Esophagus squamous epithelium (tissue), 5 donors: Measurements from ENCODE around the gene FADS3. TPM values are rescaled to one million over a fixed set of nuclear protein-coding genes. Genes with fewer than 3 reads are reported as not detected.

Experiments used
- DNase-seq: peaks from one replicate; lab custom pipeline; 2025; lab: John Stamatoyannopoulos, UW
- H3K27ac ChIP-seq, 4 donors: fragments of 200-600 bp; sonication (generic); one replicate each; pipeline ENCODE4 v1.5.1; 2016 to 2019; ENCODE audit warnings: mild to moderate bottlenecking in 1 of 4
- H3K27me3 ChIP-seq, 4 donors: fragments of 200-600 bp; sonication (generic); 1 replicate in 3 of 4; 2 replicates in 1 of 4; pipeline versions ENCODE4 v1.5.1 to v1.6.0; 2017 to 2021; ENCODE audit warnings: antibody characterized with exemption in 1 of 4
- H3K36me3 ChIP-seq, 3 donors: fragments of 200-600 bp; sonication (generic); one replicate each; pipeline ENCODE4 v1.5.1; 2016 to 2019
- H3K4me1 ChIP-seq, 3 donors: fragments of 200-600 bp; sonication (generic); one replicate each; pipeline ENCODE4 v1.5.1; 2017 to 2019
- H3K4me3 ChIP-seq, 4 donors: fragments of 200-600 bp; sonication (generic); 1 replicate in 3 of 4; 2 replicates in 1 of 4; pipeline ENCODE4 v1.5.1; 2016 to 2019; ENCODE audit warnings: mild to moderate bottlenecking in 2 of 4, moderate library complexity in 1 of 4
- H3K9me3 ChIP-seq, 3 donors: fragments of 200-600 bp; sonication (generic); one replicate each; pipeline ENCODE4 v1.5.1; 2016 to 2019
- CTCF ChIP-seq, 6 experiments: fragments of 450-650 bp in 4 of 6; fragments of 200-600 bp in 2 of 6; sonication (generic) in 2 of 6; IDR thresholded peaks; one replicate each; pipeline ENCODE4 v1.5.1; 2016 to 2019; ENCODE audit warnings: antibody characterized with exemption in 6 of 6, mild to moderate bottlenecking in 4 of 6, moderate library complexity in 4 of 6
- POLR2A ChIP-seq, 4 donors: fragments of 450-650 bp; IDR thresholded peaks; one replicate each; pipeline ENCODE4 v1.6.1; 2017; ENCODE audit warnings: antibody characterized with exemption in 4 of 4, mild to moderate bottlenecking in 4 of 4, moderate library complexity in 3 of 4
- WGBS, 2 donors: methylation state at CpG; one replicate each; pipeline ENCODE4 v1.1.5; 2018; 5-methylcytosine and 5-hydroxymethylcytosine counted together
- intact Hi-C: fragments of 100-400 bp; cut with DNase I; formaldehyde crosslinking; loops from one replicate; pipeline ENCODE4 v1.15.0; 2022
- total RNA-seq, 4 donors: library from RNA; depleted of rRNA; stranded (reverse); fragments of >200 nt; gene quantifications; one replicate each; pipeline ENCODE4 v1.1.0, GENCODE V29; 2016
- donor health status: DM: yes; HTN: yes; CAD: no.

The FADS3 gene
- total RNA-seq, 4 donors from 2014 or later = 6.1 to 16.0 (median 7.1) TPM

DNA sequence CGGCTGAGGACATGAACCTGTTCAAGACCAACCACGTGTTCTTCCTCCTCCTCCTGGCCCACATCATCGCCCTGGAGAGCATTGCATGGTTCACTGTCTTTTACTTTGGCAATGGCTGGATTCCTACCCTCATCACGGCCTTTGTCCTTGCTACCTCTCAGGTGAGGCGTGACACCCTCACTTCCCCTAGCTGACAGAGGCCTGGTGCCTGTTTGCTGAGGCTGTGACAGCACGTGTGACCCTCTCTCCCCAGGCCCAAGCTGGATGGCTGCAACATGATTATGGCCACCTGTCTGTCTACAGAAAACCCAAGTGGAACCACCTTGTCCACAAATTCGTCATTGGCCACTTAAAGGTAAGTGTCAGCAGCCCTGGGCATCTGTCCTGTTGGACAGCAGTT lies 51.0 kb downstream of the FADS3 start:
- H3K4me3 ChIP-seq = no peak overlapping the region
- peaks cover 0 to 64% (median 0%) of the 10 kb centered on the region in 3 donors for H3K36me3 ChIP-seq
- H3K9me3 ChIP-seq = no peaks in the 10 kb centered on the region
- no peak for DNase-seq
- peaks cover 0 to 2% (median 0%) of the 10 kb centered on the region in 3 donors for H3K4me1 ChIP-seq
- H3K27me3 ChIP-seq = no peaks in the 10 kb centered on the region
- TF ChIP-seq POLR2A (IDR thresholded peaks at IDR 0.05) = no peak
- no peak for TF ChIP-seq CTCF (IDR thresholded peaks at IDR 0.05)
- no peak overlapping the region for H3K27ac ChIP-seq
- 87 to 100% methylated on average over 1 to 7 of the region's 7 CpGs for WGBS, 2 donors
- intact Hi-C loops = no loop called here

- no peaks in the 10 kb centered on the region for H3K27me3 ChIP-seq
- DNase-seq = no peak
- H3K36me3 ChIP-seq = peaks cover 0 to 58% (median 0%) of the 10 kb centered on the region in 3 donors
- TF ChIP-seq POLR2A (IDR thresholded peaks at IDR 0.05) (no peak), CTCF (IDR thresholded peaks at IDR 0.05) (no peak)
- 72 to 92% methylated on average over 2 of the region's 2 CpGs for WGBS, 2 donors
- H3K9me3 ChIP-seq = no peaks in the 10 kb centered on the region
- H3K27ac ChIP-seq = no peak overlapping the region
- intact Hi-C loops = no loop called here
- peaks cover 0 to 8% (median 3%) of the 10 kb centered on the region in 3 donors for H3K4me1 ChIP-seq
- H3K4me3 ChIP-seq = no peak overlapping the region
Observed at GRCh38 chr11:61839742-61840141, 51.6 kb downstream of the FADS3 start.

DNA sequence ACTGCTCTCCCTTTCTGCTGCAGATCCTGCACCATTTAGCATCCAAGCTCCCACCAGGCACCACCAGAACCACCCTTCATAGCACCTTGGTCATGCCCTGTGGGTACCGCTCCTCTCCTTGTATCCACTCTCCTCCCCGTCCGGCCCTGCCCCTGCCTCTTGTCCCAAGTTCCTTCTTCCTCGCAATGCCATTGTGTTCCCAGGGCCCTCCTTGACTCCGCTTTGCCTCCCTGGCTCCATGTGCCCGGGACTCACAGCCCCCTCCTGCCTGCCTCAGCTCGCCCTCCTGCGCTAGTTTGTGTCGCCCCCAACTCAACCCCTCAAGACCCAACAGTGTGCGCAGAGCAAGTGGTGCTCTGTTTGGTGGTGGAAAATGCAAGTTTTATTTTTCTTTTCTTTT lies 52.4 kb downstream of the FADS3 start:
- Histone ChIP-seq H3K4me3 (no peak overlapping the region), H3K9me3 (no peaks in the 10 kb centered on the region), H3K27ac (no peak overlapping the region), H3K27me3 (no peaks in the 10 kb centered on the region), H3K4me1 (peaks cover 4 to 17% (median 6%) of the 10 kb centered on the region in 3 donors), H3K36me3 (peaks cover 0 to 51% (median 0%) of the 10 kb centered on the region in 3 donors)
- intact Hi-C loops = no loop called here
- no peak for DNase-seq
- WGBS, 2 donors = 89 to 92% methylated on average over 10 of the region's 10 CpGs
- TF ChIP-seq POLR2A (IDR thresholded peaks at IDR 0.05) (no peak), CTCF (IDR thresholded peaks at IDR 0.05) (no peak)

GRCh38 chr11:61838501-61838900 lies 52.8 kb downstream of the FADS3 start:
- TF ChIP-seq CTCF (IDR thresholded peaks at IDR 0.05) (no peak), POLR2A (IDR thresholded peaks at IDR 0.05) (no peak)

DNA sequence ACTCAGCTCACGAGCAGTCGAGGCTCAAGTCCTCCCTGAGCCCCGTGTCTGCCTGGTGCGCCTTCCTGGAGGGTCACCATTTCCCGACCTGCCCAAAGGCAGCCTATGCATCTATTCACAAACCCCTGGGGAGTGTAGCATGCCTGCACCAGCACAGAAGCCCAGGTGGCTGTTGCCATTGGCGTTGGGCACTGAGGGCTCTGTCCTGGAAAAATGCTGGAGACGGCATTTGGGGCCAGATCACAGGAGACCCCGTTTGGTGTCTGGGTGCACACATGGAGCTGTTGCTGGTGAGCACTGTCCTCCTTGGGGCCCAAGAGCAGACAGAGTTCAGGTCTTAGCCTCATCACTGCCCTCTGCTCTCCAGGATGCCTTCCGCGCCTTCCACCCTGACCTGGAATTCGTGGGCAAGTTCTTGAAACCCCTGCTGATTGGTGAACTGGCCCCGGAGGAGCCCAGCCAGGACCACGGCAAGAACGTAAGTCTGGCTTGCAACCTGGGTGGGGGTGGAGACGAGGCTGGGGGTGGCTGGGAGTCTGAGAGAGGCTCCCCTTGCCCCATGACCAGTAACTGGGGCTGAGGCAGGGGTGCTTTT lies 53.8 kb downstream of the FADS3 start:
- H3K9me3 ChIP-seq = no peaks in the 10 kb centered on the region
- intact Hi-C loops = no loop called here
- H3K4me1 ChIP-seq = peaks cover 4 to 18% (median 6%) of the 10 kb centered on the region in 3 donors
- peaks cover 0 to under 1% (median 0%) of the 10 kb centered on the region in 4 donors for H3K27me3 ChIP-seq
- no peak for TF ChIP-seq CTCF (IDR thresholded peaks at IDR 0.05)
- no peak for TF ChIP-seq POLR2A (IDR thresholded peaks at IDR 0.05)
- no peak for DNase-seq
- 71 to 76% methylated on average over 7 of the region's 15 CpGs for WGBS, 2 donors
- H3K4me3 ChIP-seq = no peak overlapping the region
- no peak overlapping the region for H3K27ac ChIP-seq
- peaks cover 0 to 38% (median 0%) of the 10 kb centered on the region in 3 donors for H3K36me3 ChIP-seq

More at GRCh38 chr11:61838501-61838900, 52.8 kb downstream of the FADS3 start:
- Histone ChIP-seq H3K27ac (no peak overlapping the region), H3K27me3 (no peaks in the 10 kb centered on the region), H3K4me1 (peaks cover 4 to 18% (median 6%) of the 10 kb centered on the region in 3 donors), H3K4me3 (no peak overlapping the region), H3K9me3 (no peaks in the 10 kb centered on the region), H3K36me3 (peaks cover 0 to 46% (median 0%) of the 10 kb centered on the region in 3 donors)
- 85 to 93% methylated on average over 5 of the region's 5 CpGs for WGBS, 2 donors
- no peak for DNase-seq
- intact Hi-C loops = no loop called here
